HEK293 (cell line): ENCODE measurements around the gene C9orf78.
A peak's percentile ranks its signal among the peaks of the same experiment; 100 is the strongest.

Experiments
- CTCF ChIA-PET: fragments of 350-600 bp; formaldehyde crosslinking; extraction: SDS; loops from one replicate; lab custom pipeline; 2021; ENCODE audit warnings: antibody characterized with exemption; lab: Yijun Ruan, JAX
- POLR2A ChIA-PET: fragments of 300-600 bp; formaldehyde crosslinking; extraction: SDS; loops from one replicate; lab custom pipeline; 2020; ENCODE audit warnings: antibody characterized with exemption, inconsistent platforms; lab: Yijun Ruan, JAX
- H3K27ac ChIP-seq: fragments of 200-500 bp; sonication (Bioruptor generic); 2 replicates; pipeline ENCODE4 v1.5.1; 2014; ENCODE audit warnings: low read depth, low read length, control low read depth, inconsistent platforms; ENCODE audit errors: extremely low read depth
- H3K36me3 ChIP-seq, 2 experiments: fragments of 200-500 bp in 1 of 2; sonication (Bioruptor generic) in 1 of 2; 1 replicate in 1 of 2; 2 replicates in 1 of 2; pipeline ENCODE4 v1.5.1; 2014 to 2017; ENCODE audit warnings: inconsistent platforms in 2 of 2, low read length in 2 of 2; ENCODE audit not compliant: control insufficient read depth in 2 of 2, insufficient read depth in 1 of 2
- H3K4me1 ChIP-seq: fragments of 200-500 bp; sonication (Bioruptor generic); 2 replicates; pipeline ENCODE4 v1.5.1; 2014; ENCODE audit warnings: mild to moderate bottlenecking, low read length, inconsistent platforms; ENCODE audit not compliant: control insufficient read depth, insufficient read depth
- H3K4me3 ChIP-seq: 2 replicates; pipeline ENCODE4 v1.5.1; 2011; ENCODE audit warnings: low read depth, mild to moderate bottlenecking, control low read depth, low read length, moderate library complexity
- H3K9me3 ChIP-seq: fragments of 200-500 bp; sonication (Bioruptor generic); 2 replicates; pipeline ENCODE4 v1.5.1; 2014; ENCODE audit warnings: low read depth, low read length, inconsistent platforms; ENCODE audit not compliant: control insufficient read depth, insufficient read depth
- EGR2 ChIP-seq: fragments of 450-650 bp; formaldehyde crosslinking; IDR thresholded peaks from 2 replicates; pipeline ENCODE4 v1.5.1; 2016; ENCODE audit warnings: low read depth, missing biosample characterization, missing genetic modification characterization
- GLIS1 ChIP-seq: fragments of 450-650 bp; formaldehyde crosslinking; IDR thresholded peaks from 2 replicates; pipeline ENCODE4 v1.5.1; 2016; ENCODE audit warnings: missing biosample characterization, missing genetic modification characterization
- KLF9 ChIP-seq: fragments of 450-650 bp; formaldehyde crosslinking; IDR thresholded peaks from 2 replicates; pipeline ENCODE4 v1.5.1; 2016; ENCODE audit warnings: missing biosample characterization, missing genetic modification characterization, low read depth
- OVOL3 ChIP-seq: fragments of 450-650 bp; formaldehyde crosslinking; IDR thresholded peaks from 2 replicates; pipeline ENCODE4 v1.5.1; 2016; ENCODE audit warnings: missing biosample characterization, missing genetic modification characterization
- SETDB1 ChIP-seq: IDR thresholded peaks from one replicate; pipeline ENCODE4 v1.6.1; 2017; ENCODE audit warnings: mild to moderate bottlenecking, low read length, moderate library complexity, mixed read lengths; ENCODE audit not compliant: insufficient read length
- SP2 ChIP-seq: fragments of 450-650 bp; formaldehyde crosslinking; IDR thresholded peaks from 2 replicates; pipeline ENCODE4 v1.5.1; 2016; ENCODE audit warnings: missing biosample characterization, missing genetic modification characterization
- SP3 ChIP-seq: fragments of 450-650 bp; formaldehyde crosslinking; IDR thresholded peaks from 2 replicates; pipeline ENCODE4 v1.5.1; 2016; ENCODE audit warnings: missing biosample characterization, missing genetic modification characterization
- ZBTB48 ChIP-seq: fragments of 450-650 bp; formaldehyde crosslinking; IDR thresholded peaks from 2 replicates; pipeline ENCODE4 v1.5.1; 2016; ENCODE audit warnings: missing biosample characterization, missing genetic modification characterization
- ZFHX2 ChIP-seq: fragments of 450-650 bp; formaldehyde crosslinking; conservative IDR thresholded peaks from 2 replicates; pipeline ENCODE4 v1.5.1; 2016; ENCODE audit warnings: missing biosample characterization, missing genetic modification characterization
- ZFP69B ChIP-seq: fragments of 450-650 bp; formaldehyde crosslinking; IDR thresholded peaks from 2 replicates; pipeline ENCODE4 v1.5.1; 2016; ENCODE audit warnings: missing biosample characterization, missing genetic modification characterization
- ZNF146 ChIP-seq: fragments of 450-650 bp; formaldehyde crosslinking; IDR thresholded peaks from 2 replicates; pipeline ENCODE4 v1.5.1; 2016; ENCODE audit warnings: missing biosample characterization, missing genetic modification characterization
- ZNF19 ChIP-seq: fragments of 450-650 bp; formaldehyde crosslinking; IDR thresholded peaks from 2 replicates; pipeline ENCODE4; 2016; ENCODE audit warnings: missing biosample characterization, missing genetic modification characterization, low read depth
- ZNF214 ChIP-seq: fragments of 450-650 bp; formaldehyde crosslinking; IDR thresholded peaks from 2 replicates; pipeline ENCODE4 v1.5.1; 2017; ENCODE audit warnings: missing biosample characterization, mild to moderate bottlenecking, missing genetic modification characterization, borderline replicate concordance
- ZNF324 ChIP-seq: fragments of 450-650 bp; formaldehyde crosslinking; IDR thresholded peaks from 2 replicates; pipeline ENCODE4 v1.5.1; 2016; ENCODE audit warnings: missing biosample characterization, missing genetic modification characterization
- ZNF335 ChIP-seq: fragments of 450-650 bp; formaldehyde crosslinking; conservative IDR thresholded peaks from 2 replicates; pipeline ENCODE4 v1.5.1; 2016; ENCODE audit warnings: missing biosample characterization, missing genetic modification characterization
- ZNF341 ChIP-seq: fragments of 450-650 bp; formaldehyde crosslinking; IDR thresholded peaks from 2 replicates; pipeline ENCODE4; 2016; ENCODE audit warnings: low read depth, missing biosample characterization, missing genetic modification characterization
- ZNF37A ChIP-seq: fragments of 450-650 bp; IDR thresholded peaks from 2 replicates; pipeline ENCODE4 v1.5.1; 2018; ENCODE audit warnings: missing biosample characterization, missing genetic modification characterization
- ZNF433 ChIP-seq: fragments of 450-650 bp; formaldehyde crosslinking; IDR thresholded peaks from 2 replicates; pipeline ENCODE4 v1.5.1; 2016; ENCODE audit warnings: missing biosample characterization, missing genetic modification characterization, low read depth
- ZNF473 ChIP-seq: fragments of 450-650 bp; formaldehyde crosslinking; IDR thresholded peaks from 2 replicates; pipeline ENCODE4 v1.5.1; 2017; ENCODE audit warnings: missing biosample characterization, missing genetic modification characterization
- ZNF514 ChIP-seq: fragments of 450-650 bp; formaldehyde crosslinking; IDR thresholded peaks from 2 replicates; pipeline ENCODE4 v1.5.1; 2016; ENCODE audit warnings: missing biosample characterization, missing genetic modification characterization
- ZNF548 ChIP-seq: fragments of 450-650 bp; formaldehyde crosslinking; IDR thresholded peaks from 2 replicates; pipeline ENCODE4 v1.5.1; 2016; ENCODE audit warnings: missing biosample characterization, missing genetic modification characterization
- ZNF629 ChIP-seq: fragments of 450-650 bp; formaldehyde crosslinking; IDR thresholded peaks from 2 replicates; pipeline ENCODE4 v1.5.1; 2017; ENCODE audit warnings: missing biosample characterization, missing genetic modification characterization
- ZNF658 ChIP-seq: fragments of 450-650 bp; formaldehyde crosslinking; IDR thresholded peaks from 2 replicates; pipeline ENCODE4; 2016; ENCODE audit warnings: missing biosample characterization, missing genetic modification characterization
- TF ChIP-seq, protein P1 (sequence below): fragments of 450-650 bp; formaldehyde crosslinking; IDR thresholded peaks from 2 replicates; pipeline ENCODE4 v1.5.1; 2017; ENCODE audit warnings: missing biosample characterization, missing genetic modification characterization
- TF ChIP-seq, protein P2 (sequence below): fragments of 450-650 bp; formaldehyde crosslinking; IDR thresholded peaks from 2 replicates; pipeline ENCODE4 v1.5.1; 2016; ENCODE audit warnings: missing biosample characterization, missing genetic modification characterization
- TF ChIP-seq, protein P3 (sequence below): fragments of 450-650 bp; formaldehyde crosslinking; IDR thresholded peaks from 2 replicates; pipeline ENCODE4 v1.5.1; 2016; ENCODE audit warnings: missing biosample characterization, missing genetic modification characterization
- TF ChIP-seq, protein P4 (sequence below): fragments of 450-650 bp; formaldehyde crosslinking; IDR thresholded peaks from 2 replicates; pipeline ENCODE4 v1.5.1; 2017; ENCODE audit warnings: missing biosample characterization, missing genetic modification characterization

C9orf78 gene

DNA sequence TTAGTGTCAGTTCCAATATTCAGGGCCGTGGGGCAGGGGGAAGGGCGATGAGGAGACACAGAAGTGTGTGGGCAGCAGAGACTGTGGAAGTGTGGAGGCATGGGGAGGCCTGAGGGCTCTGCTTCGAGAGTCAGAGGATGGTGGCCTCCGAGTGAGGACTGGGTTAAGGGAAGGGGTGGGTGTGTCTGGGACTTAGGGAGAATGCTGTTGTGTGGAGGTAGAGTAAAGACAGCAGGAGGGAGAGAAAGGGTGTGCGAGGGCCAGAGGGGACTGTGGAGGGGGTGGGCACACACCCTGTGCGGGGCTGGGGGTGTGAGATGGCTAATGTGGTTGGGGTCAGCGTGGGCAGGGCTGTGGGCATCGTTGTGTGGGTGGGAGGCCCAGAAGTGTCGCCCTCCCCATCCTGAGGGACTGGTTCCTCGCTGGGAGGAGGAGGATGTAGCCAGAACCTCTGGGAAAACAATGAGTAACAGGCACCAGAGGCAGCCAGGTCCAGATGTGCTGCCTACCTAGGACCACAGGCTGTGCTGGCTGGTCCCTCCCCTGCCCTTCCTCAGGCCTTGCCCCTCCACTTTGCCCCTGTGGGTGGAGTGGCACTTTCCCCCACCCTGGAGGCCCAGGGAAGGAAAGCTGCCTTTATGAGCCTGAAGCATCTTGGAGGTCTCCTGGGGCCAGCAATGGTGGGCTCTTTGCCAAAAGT, 4.4 kb upstream of the C9orf78 start:
- POLR2A ChIA-PET: interaction anchor here (0.5 to 1.6 kb wide), 3 partner anchors 10 to 86 kb away, joined by 3 to 5 read pairs (median 3); no protein-coding TSS in a partner anchor
- peaks cover 0 to 5% of the 10 kb centered on the region in 2 experiments; a peak in 1 of 3 replicates for H3K36me3 ChIP-seq
- H3K4me1 ChIP-seq: peaks cover 7% of the 10 kb centered on the region; the same call in 1 of the 2 replicates
- TF ChIP-seq ZFP69B (tag by site-specific recombination) (no peak), ZNF658 (tag by site-specific recombination) (no peak), ZNF514 (tag by site-specific recombination) (no peak), GLIS1 (tag by site-specific recombination) (peak; percentile 38; the same call in 1 of the 2 replicates), ZNF433 (tag by site-specific recombination) (no peak), ZNF37A (no peak), SP3 (tag by site-specific recombination) (0 out of 2 replicates have a peak, but pooled peaks have one; percentile 20), ZNF335 (tag by site-specific recombination) (peak; percentile 30; the same call in 1 of the 2 replicates), SP2 (tag by site-specific recombination) (0 out of 2 replicates have a peak, but pooled peaks have one; percentile 9), ZBTB48 (tag by site-specific recombination) (peak; percentile 33; the same call in 1 of the 2 replicates), ZNF324 (no peak), ZNF19 (tag by site-specific recombination) (no peak), ZNF473 (no peak), ZFHX2 (tag by site-specific recombination) (peak; percentile 99), SETDB1 (no peak), OVOL3 (no peak), EGR2 (tag by site-specific recombination) (peak; percentile 98), ZNF548 (tag by site-specific recombination) (no peak), ZNF214 (tag by site-specific recombination) (no peak), KLF9 (peak; percentile 57; the same call in 1 of the 2 replicates), ZNF629 (tag by site-specific recombination) (no peak), ZNF146 (tag by site-specific recombination) (no peak), ZNF341 (peak; percentile 65)
- TF ChIP-seq, protein P1, sequence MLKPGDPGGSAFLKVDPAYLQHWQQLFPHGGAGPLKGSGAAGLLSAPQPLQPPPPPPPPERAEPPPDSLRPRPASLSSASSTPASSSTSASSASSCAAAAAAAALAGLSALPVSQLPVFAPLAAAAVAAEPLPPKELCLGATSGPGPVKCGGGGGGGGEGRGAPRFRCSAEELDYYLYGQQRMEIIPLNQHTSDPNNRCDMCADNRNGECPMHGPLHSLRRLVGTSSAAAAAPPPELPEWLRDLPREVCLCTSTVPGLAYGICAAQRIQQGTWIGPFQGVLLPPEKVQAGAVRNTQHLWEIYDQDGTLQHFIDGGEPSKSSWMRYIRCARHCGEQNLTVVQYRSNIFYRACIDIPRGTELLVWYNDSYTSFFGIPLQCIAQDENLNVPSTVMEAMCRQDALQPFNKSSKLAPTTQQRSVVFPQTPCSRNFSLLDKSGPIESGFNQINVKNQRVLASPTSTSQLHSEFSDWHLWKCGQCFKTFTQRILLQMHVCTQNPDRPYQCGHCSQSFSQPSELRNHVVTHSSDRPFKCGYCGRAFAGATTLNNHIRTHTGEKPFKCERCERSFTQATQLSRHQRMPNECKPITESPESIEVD (tag by site-specific recombination): no peak
- TF ChIP-seq, protein P2, sequence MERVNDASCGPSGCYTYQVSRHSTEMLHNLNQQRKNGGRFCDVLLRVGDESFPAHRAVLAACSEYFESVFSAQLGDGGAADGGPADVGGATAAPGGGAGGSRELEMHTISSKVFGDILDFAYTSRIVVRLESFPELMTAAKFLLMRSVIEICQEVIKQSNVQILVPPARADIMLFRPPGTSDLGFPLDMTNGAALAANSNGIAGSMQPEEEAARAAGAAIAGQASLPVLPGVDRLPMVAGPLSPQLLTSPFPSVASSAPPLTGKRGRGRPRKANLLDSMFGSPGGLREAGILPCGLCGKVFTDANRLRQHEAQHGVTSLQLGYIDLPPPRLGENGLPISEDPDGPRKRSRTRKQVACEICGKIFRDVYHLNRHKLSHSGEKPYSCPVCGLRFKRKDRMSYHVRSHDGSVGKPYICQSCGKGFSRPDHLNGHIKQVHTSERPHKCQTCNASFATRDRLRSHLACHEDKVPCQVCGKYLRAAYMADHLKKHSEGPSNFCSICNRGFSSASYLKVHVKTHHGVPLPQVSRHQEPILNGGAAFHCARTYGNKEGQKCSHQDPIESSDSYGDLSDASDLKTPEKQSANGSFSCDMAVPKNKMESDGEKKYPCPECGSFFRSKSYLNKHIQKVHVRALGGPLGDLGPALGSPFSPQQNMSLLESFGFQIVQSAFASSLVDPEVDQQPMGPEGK (tag by site-specific recombination): peak; percentile 29; the same call in 1 of the 2 replicates
- TF ChIP-seq, protein P3, sequence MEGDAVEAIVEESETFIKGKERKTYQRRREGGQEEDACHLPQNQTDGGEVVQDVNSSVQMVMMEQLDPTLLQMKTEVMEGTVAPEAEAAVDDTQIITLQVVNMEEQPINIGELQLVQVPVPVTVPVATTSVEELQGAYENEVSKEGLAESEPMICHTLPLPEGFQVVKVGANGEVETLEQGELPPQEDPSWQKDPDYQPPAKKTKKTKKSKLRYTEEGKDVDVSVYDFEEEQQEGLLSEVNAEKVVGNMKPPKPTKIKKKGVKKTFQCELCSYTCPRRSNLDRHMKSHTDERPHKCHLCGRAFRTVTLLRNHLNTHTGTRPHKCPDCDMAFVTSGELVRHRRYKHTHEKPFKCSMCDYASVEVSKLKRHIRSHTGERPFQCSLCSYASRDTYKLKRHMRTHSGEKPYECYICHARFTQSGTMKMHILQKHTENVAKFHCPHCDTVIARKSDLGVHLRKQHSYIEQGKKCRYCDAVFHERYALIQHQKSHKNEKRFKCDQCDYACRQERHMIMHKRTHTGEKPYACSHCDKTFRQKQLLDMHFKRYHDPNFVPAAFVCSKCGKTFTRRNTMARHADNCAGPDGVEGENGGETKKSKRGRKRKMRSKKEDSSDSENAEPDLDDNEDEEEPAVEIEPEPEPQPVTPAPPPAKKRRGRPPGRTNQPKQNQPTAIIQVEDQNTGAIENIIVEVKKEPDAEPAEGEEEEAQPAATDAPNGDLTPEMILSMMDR (tag by site-specific recombination): no peak
- TF ChIP-seq, protein P4, sequence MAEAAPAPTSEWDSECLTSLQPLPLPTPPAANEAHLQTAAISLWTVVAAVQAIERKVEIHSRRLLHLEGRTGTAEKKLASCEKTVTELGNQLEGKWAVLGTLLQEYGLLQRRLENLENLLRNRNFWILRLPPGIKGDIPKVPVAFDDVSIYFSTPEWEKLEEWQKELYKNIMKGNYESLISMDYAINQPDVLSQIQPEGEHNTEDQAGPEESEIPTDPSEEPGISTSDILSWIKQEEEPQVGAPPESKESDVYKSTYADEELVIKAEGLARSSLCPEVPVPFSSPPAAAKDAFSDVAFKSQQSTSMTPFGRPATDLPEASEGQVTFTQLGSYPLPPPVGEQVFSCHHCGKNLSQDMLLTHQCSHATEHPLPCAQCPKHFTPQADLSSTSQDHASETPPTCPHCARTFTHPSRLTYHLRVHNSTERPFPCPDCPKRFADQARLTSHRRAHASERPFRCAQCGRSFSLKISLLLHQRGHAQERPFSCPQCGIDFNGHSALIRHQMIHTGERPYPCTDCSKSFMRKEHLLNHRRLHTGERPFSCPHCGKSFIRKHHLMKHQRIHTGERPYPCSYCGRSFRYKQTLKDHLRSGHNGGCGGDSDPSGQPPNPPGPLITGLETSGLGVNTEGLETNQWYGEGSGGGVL: peak; percentile 94
- H3K27ac ChIP-seq: no peak overlapping the region
- no peaks in the 10 kb centered on the region for H3K9me3 ChIP-seq
- CTCF ChIA-PET: interaction anchor here (0.7 to 1.4 kb wide), 2 partner anchors 190 to 267 kb away, joined by 4 to 5 read pairs; no protein-coding TSS in a partner anchor
- no peak overlapping the region for H3K4me3 ChIP-seq
